Skeletal muscle tissue (tissue), 4 donors: ENCODE measurements around the gene C11orf68. TPM values are rescaled to one million over a fixed set of nuclear protein-coding genes. Genes with fewer than 3 reads are reported as not detected.
A peak's percentile ranks its signal among the peaks of the same experiment; 100 is the strongest.

Experiments used
- H3K27ac ChIP-seq: one replicate; pipeline ENCODE4 v1.7.0; 2013; ENCODE audit warnings: mild to moderate bottlenecking, low read depth, low read length, inconsistent platforms
- H3K27me3 ChIP-seq, 3 donors: one replicate each; pipeline ENCODE4 v1.7.0; 2013; ENCODE audit warnings: low read length in 3 of 3; ENCODE audit not compliant: control insufficient read depth in 3 of 3, insufficient read depth in 3 of 3
- H3K36me3 ChIP-seq, 3 donors: one replicate each; pipeline ENCODE4 v1.7.0; 2013; ENCODE audit warnings: low read length in 3 of 3; ENCODE audit not compliant: control insufficient read depth in 3 of 3, insufficient read depth in 3 of 3
- H3K4me1 ChIP-seq, 3 donors: one replicate each; pipeline ENCODE4 v1.7.0; 2013; ENCODE audit warnings: low read length in 3 of 3, mild to moderate bottlenecking in 3 of 3; ENCODE audit not compliant: control insufficient read depth in 3 of 3, insufficient read depth in 3 of 3
- H3K4me3 ChIP-seq, 3 donors: one replicate each; pipeline ENCODE4 v1.7.0; 2013; ENCODE audit warnings: low read length in 3 of 3
- H3K9ac ChIP-seq, 3 donors: one replicate each; pipeline ENCODE4 v1.7.0; 2013; ENCODE audit warnings: low read length in 3 of 3, mild to moderate bottlenecking in 3 of 3, moderate library complexity in 2 of 3, low read depth in 1 of 3
- H3K9me3 ChIP-seq, 3 donors: one replicate each; pipeline ENCODE4 v1.7.0; 2013; ENCODE audit warnings: low read length in 3 of 3; ENCODE audit not compliant: control insufficient read depth in 3 of 3
- total RNA-seq: library from RNA; depleted of rRNA; stranded (reverse); fragments of >200 nt; gene quantifications from one replicate; pipeline ENCODE4 v1.2.3, GENCODE V29; 2014
- donor health status: Osteomylitis.

The C11orf68 gene
- total RNA-seq, 1 donor from 2014 or later: 12.5 TPM

GRCh38 chr11:65885808-65886536 is 32.9 kb downstream of the C11orf68 start:
- Histone ChIP-seq H3K27ac (no peak overlapping the region), H3K4me1 (peaks cover 30 to 44% (median 39%) of the 10 kb centered on the region in 3 donors), H3K27me3 (no peaks in the 10 kb centered on the region), H3K9ac (no peak overlapping the region), H3K36me3 (peaks cover 33 to 42% (median 34%) of the 10 kb centered on the region in 3 donors), H3K4me3 (no peak overlapping the region), H3K9me3 (no peaks in the 10 kb centered on the region)

GRCh38 chr11:65885231-65885630 is 33.6 kb downstream of the C11orf68 start:
- Histone ChIP-seq H3K27ac (no peak overlapping the region), H3K4me3 (no peak overlapping the region), H3K4me1 (peaks cover 28 to 39% (median 39%) of the 10 kb centered on the region in 3 donors), H3K9ac (peak overlapping the region in 1 of 3 donors; percentile 25), H3K36me3 (peaks cover 33 to 42% (median 34%) of the 10 kb centered on the region in 3 donors), H3K9me3 (no peaks in the 10 kb centered on the region), H3K27me3 (no peaks in the 10 kb centered on the region)

GRCh38 chr11:65884716-65885092 is 34.2 kb downstream of the C11orf68 start:
- peaks cover 23 to 34% (median 34%) of the 10 kb centered on the region in 3 donors for H3K4me1 ChIP-seq
- H3K27ac ChIP-seq: no peak overlapping the region
- H3K4me3 ChIP-seq: no peak overlapping the region
- no peaks in the 10 kb centered on the region for H3K27me3 ChIP-seq
- peaks cover 33 to 42% (median 34%) of the 10 kb centered on the region in 3 donors for H3K36me3 ChIP-seq
- no peaks in the 10 kb centered on the region for H3K9me3 ChIP-seq
- H3K9ac ChIP-seq: peak overlapping the region in 1 of 3 donors; percentile 40

- H3K4me1 ChIP-seq: peaks cover 17 to 27% (median 27%) of the 10 kb centered on the region in 3 donors
- peaks cover 33 to 42% (median 34%) of the 10 kb centered on the region in 3 donors for H3K36me3 ChIP-seq
- no peak overlapping the region for H3K4me3 ChIP-seq
- no peaks in the 10 kb centered on the region for H3K9me3 ChIP-seq
- H3K27ac ChIP-seq: no peak overlapping the region
- no peaks in the 10 kb centered on the region for H3K27me3 ChIP-seq
- H3K9ac ChIP-seq: peak overlapping the region in 1 of 3 donors; percentile 45
Measured at GRCh38 chr11:65883786-65884715, 34.8 kb downstream of the C11orf68 start.

GRCh38 chr11:65883058-65883761 is 35.7 kb downstream of the C11orf68 start:
- Histone ChIP-seq H3K36me3 (peaks cover 33 to 42% (median 34%) of the 10 kb centered on the region in 3 donors), H3K9me3 (no peaks in the 10 kb centered on the region), H3K27me3 (no peaks in the 10 kb centered on the region), H3K9ac (no peak overlapping the region), H3K4me3 (no peak overlapping the region), H3K27ac (no peak overlapping the region), H3K4me1 (peaks cover 12 to 22% (median 21%) of the 10 kb centered on the region in 3 donors)

- no peak overlapping the region for H3K27ac ChIP-seq
Measured at GRCh38 chr11:65882120-65883057, 36.5 kb downstream of the C11orf68 start.

GRCh38 chr11:65880844-65881421 is 37.9 kb downstream of the C11orf68 start:
- H3K4me1 ChIP-seq: peaks cover 3 to 9% (median 5%) of the 10 kb centered on the region in 3 donors
- H3K27me3 ChIP-seq: no peaks in the 10 kb centered on the region
- no peak overlapping the region for H3K27ac ChIP-seq
- peaks cover 25 to 31% (median 27%) of the 10 kb centered on the region in 3 donors for H3K36me3 ChIP-seq
- H3K9me3 ChIP-seq: no peaks in the 10 kb centered on the region
- peak overlapping the region in 1 of 3 donors; percentile 6 for H3K9ac ChIP-seq
- no peak overlapping the region for H3K4me3 ChIP-seq

More at GRCh38 chr11:65882120-65883057, 36.5 kb downstream of the C11orf68 start:
- no peak overlapping the region for H3K9ac ChIP-seq
- H3K36me3 ChIP-seq: peaks cover 33 to 42% (median 34%) of the 10 kb centered on the region in 3 donors
- H3K9me3 ChIP-seq: no peaks in the 10 kb centered on the region
- H3K4me1 ChIP-seq: peaks cover 6 to 15% (median 13%) of the 10 kb centered on the region in 3 donors
- H3K4me3 ChIP-seq: no peak overlapping the region
- H3K27me3 ChIP-seq: no peaks in the 10 kb centered on the region

- no peak overlapping the region for H3K4me3 ChIP-seq
- peaks cover 3 to 6% (median 4%) of the 10 kb centered on the region in 3 donors for H3K4me1 ChIP-seq
- peaks cover 17 to 23% (median 19%) of the 10 kb centered on the region in 3 donors for H3K36me3 ChIP-seq
- no peaks in the 10 kb centered on the region for H3K27me3 ChIP-seq
- no peak overlapping the region for H3K27ac ChIP-seq
- no peak overlapping the region for H3K9ac ChIP-seq
- H3K9me3 ChIP-seq: no peaks in the 10 kb centered on the region
Measured at GRCh38 chr11:65880027-65880426, 38.8 kb downstream of the C11orf68 start.
